ENCODE measurements around the gene CNPY4.
"Not testable (repeated sequence)": the region's sequence is repeated elsewhere in the genome, so short reads cannot be mapped to it uniquely, and the experiment has no call there.

Gene CNPY4

GRCh38 chr7:100132697-100133151, 13.3 kb downstream of the CNPY4 start:
- DNase-seq (ENCODE audit: low spot score in 2 of 2) (peak; percentile 55 to 63), ATAC-seq (ENCODE audit: low read depth) (peak; percentile 85)
- Mint-ChIP-seq H3K27me3 (no peaks in the 10 kb centered on the region), H3K27ac (no peak overlapping the region), H3K4me3 (peak overlapping the region; percentile 30), H3K36me3 (no peaks in the 10 kb centered on the region), H3K9me3 (no peaks in the 10 kb centered on the region), H3K4me1 (peaks cover 15% of the 10 kb centered on the region)

GRCh38 chr7:100137851-100138760, 18.7 kb downstream of the CNPY4 start:
- DNase-seq (ENCODE audit: low spot score in 2 of 2) (no peak), ATAC-seq (ENCODE audit: low read depth) (peak; percentile 91)
- Mint-ChIP-seq H3K4me1 (peaks cover 11% of the 10 kb centered on the region), H3K9me3 (no peaks in the 10 kb centered on the region), H3K27me3 (peaks cover 3% of the 10 kb centered on the region), H3K4me3 (peak overlapping the region; percentile 55), H3K27ac (no peak overlapping the region), H3K36me3 (no peaks in the 10 kb centered on the region)

- H3K4me1 Mint-ChIP-seq = peaks cover 11% of the 10 kb centered on the region
- H3K9me3 Mint-ChIP-seq = no peaks in the 10 kb centered on the region
- no peak overlapping the region for H3K4me3 Mint-ChIP-seq
- H3K27ac Mint-ChIP-seq = no peak overlapping the region
- no peak for DNase-seq (ENCODE audit: low spot score in 2 of 2)
- peaks cover 3% of the 10 kb centered on the region for H3K27me3 Mint-ChIP-seq
- no peaks in the 10 kb centered on the region for H3K36me3 Mint-ChIP-seq
- no peak for ATAC-seq (ENCODE audit: low read depth)
Observed at GRCh38 chr7:100141555-100141949, 22.1 kb downstream of the CNPY4 start.

- Mint-ChIP-seq H3K27me3 (peaks cover 3% of the 10 kb centered on the region), H3K36me3 (no peaks in the 10 kb centered on the region), H3K4me3 (no peak overlapping the region), H3K27ac (no peak overlapping the region), H3K9me3 (no peaks in the 10 kb centered on the region), H3K4me1 (peaks cover 11% of the 10 kb centered on the region)
- ATAC-seq (ENCODE audit: low read depth) (no peak), DNase-seq (ENCODE audit: low spot score in 2 of 2) (no peak)
Observed at GRCh38 chr7:100142461-100142860, 23.0 kb downstream of the CNPY4 start.

- H3K4me3 Mint-ChIP-seq; DNase-seq (ENCODE audit: low spot score in 2 of 2); H3K9me3 Mint-ChIP-seq; H3K27me3 Mint-ChIP-seq; ATAC-seq (ENCODE audit: low read depth); H3K27ac Mint-ChIP-seq; H3K36me3 Mint-ChIP-seq: not testable (repeated sequence)
- H3K4me1 Mint-ChIP-seq = peaks cover 19% of the 10 kb centered on the region
Observed at GRCh38 chr7:100146350-100146749, 26.9 kb downstream of the CNPY4 start.

GRCh38 chr7:100147278-100147677, 27.8 kb downstream of the CNPY4 start:
- DNase-seq (ENCODE audit: low spot score in 2 of 2) (no peak), ATAC-seq (ENCODE audit: low read depth) (no peak)
- H3K27ac Mint-ChIP-seq = no peak overlapping the region
- no peaks in the 10 kb centered on the region for H3K9me3 Mint-ChIP-seq
- H3K4me1 Mint-ChIP-seq = peaks cover 17% of the 10 kb centered on the region
- H3K4me3 Mint-ChIP-seq = no peak overlapping the region
- H3K36me3 Mint-ChIP-seq = peaks cover 5% of the 10 kb centered on the region
- H3K27me3 Mint-ChIP-seq = no peaks in the 10 kb centered on the region

GRCh38 chr7:100148225-100148558, 28.8 kb downstream of the CNPY4 start:
- Mint-ChIP-seq H3K9me3 (no peaks in the 10 kb centered on the region), H3K27ac (peak overlapping the region; percentile 95), H3K4me1 (peaks cover 21% of the 10 kb centered on the region), H3K4me3 (peak overlapping the region; percentile 98), H3K27me3 (no peaks in the 10 kb centered on the region), H3K36me3 (peaks cover 8% of the 10 kb centered on the region)
- ATAC-seq (ENCODE audit: low read depth) (peak; percentile 3), DNase-seq (ENCODE audit: low spot score in 2 of 2) (no peak)

- peak; percentile 87 to 96 for DNase-seq (ENCODE audit: low spot score in 2 of 2)
- peaks cover 24% of the 10 kb centered on the region for H3K4me1 Mint-ChIP-seq
- ATAC-seq (ENCODE audit: low read depth) = peak; percentile 92
- peaks cover 10% of the 10 kb centered on the region for H3K36me3 Mint-ChIP-seq
- peak within 1 kb of the TSS; percentile 98 for H3K4me3 Mint-ChIP-seq
- H3K27ac Mint-ChIP-seq = peak within 1 kb of the TSS; percentile 95
- H3K27me3 Mint-ChIP-seq = no peaks in the 10 kb centered on the region
- H3K9me3 Mint-ChIP-seq = no peaks in the 10 kb centered on the region
Observed at GRCh38 chr7:100148559-100149328, 29.3 kb downstream of the CNPY4 start, which contains the start of gene LAMTOR4. TSS of gene LAMTOR4 (plus strand) at chr7:100148918. CDS start at chr7:100148973, 55 bp downstream.

GRCh38 chr7:100152404-100152803, 33.0 kb downstream of the CNPY4 start:
- peak overlapping the region; percentile 45 for H3K4me3 Mint-ChIP-seq
- H3K27me3 Mint-ChIP-seq = no peaks in the 10 kb centered on the region
- ATAC-seq (ENCODE audit: low read depth) (no peak), DNase-seq (ENCODE audit: low spot score in 2 of 2) (no peak)
- H3K4me1 Mint-ChIP-seq = peaks cover 36% of the 10 kb centered on the region
- peak overlapping the region; percentile 62 for H3K27ac Mint-ChIP-seq
- no peaks in the 10 kb centered on the region for H3K9me3 Mint-ChIP-seq
- H3K36me3 Mint-ChIP-seq = peaks cover 20% of the 10 kb centered on the region

GRCh38 chr7:100152937-100153666, 33.7 kb downstream of the CNPY4 start:
- Mint-ChIP-seq H3K27me3 (no peaks in the 10 kb centered on the region), H3K9me3 (no peaks in the 10 kb centered on the region), H3K36me3 (peaks cover 20% of the 10 kb centered on the region), H3K27ac (peak overlapping the region; percentile 62), H3K4me3 (no peak overlapping the region), H3K4me1 (peaks cover 40% of the 10 kb centered on the region)
- ATAC-seq (ENCODE audit: low read depth) = no peak
- no peak for DNase-seq (ENCODE audit: low spot score in 2 of 2)

- Mint-ChIP-seq H3K36me3 (peaks cover 20% of the 10 kb centered on the region), H3K4me1 (peaks cover 33% of the 10 kb centered on the region), H3K4me3 (no peak overlapping the region), H3K9me3 (no peaks in the 10 kb centered on the region), H3K27ac (no peak overlapping the region), H3K27me3 (no peaks in the 10 kb centered on the region)
- ATAC-seq (ENCODE audit: low read depth) (no peak), DNase-seq (ENCODE audit: low spot score in 2 of 2) (no peak)
Observed at GRCh38 chr7:100153708-100154535, 34.5 kb downstream of the CNPY4 start.

GRCh38 chr7:100154651-100155491, 35.4 kb downstream of the CNPY4 start:
- no peak overlapping the region for H3K27ac Mint-ChIP-seq
- H3K4me3 Mint-ChIP-seq = no peak overlapping the region
- no peak for DNase-seq (ENCODE audit: low spot score in 2 of 2)
- no peaks in the 10 kb centered on the region for H3K9me3 Mint-ChIP-seq
- H3K4me1 Mint-ChIP-seq = peaks cover 33% of the 10 kb centered on the region
- ATAC-seq (ENCODE audit: low read depth) = no peak
- H3K36me3 Mint-ChIP-seq = peaks cover 20% of the 10 kb centered on the region
- H3K27me3 Mint-ChIP-seq = no peaks in the 10 kb centered on the region

All from memory B cell (primary cell).